ENCODE results near the gene LINC01488.

The LINC01488 gene

GRCh38 chr11:69443968-69444364, 37.5 kb upstream of the LINC01488 start:
- intact Hi-C loops (cut with DNase I), result loop anchor here (10.0 kb wide), 1 partner anchor 201 kb away; the partner anchor contains the start of gene CCND1
- no peak for DNase-seq

GRCh38 chr11:69444381-69445130, 36.9 kb upstream of the LINC01488 start:
- intact Hi-C loops (cut with DNase I), result loop anchor here (10.0 kb wide), 1 partner anchor 200 kb away; the partner anchor contains the start of gene CCND1
- peak in 13 of 42 donors; percentile 20 to 63 (median 35) for DNase-seq

DNA sequence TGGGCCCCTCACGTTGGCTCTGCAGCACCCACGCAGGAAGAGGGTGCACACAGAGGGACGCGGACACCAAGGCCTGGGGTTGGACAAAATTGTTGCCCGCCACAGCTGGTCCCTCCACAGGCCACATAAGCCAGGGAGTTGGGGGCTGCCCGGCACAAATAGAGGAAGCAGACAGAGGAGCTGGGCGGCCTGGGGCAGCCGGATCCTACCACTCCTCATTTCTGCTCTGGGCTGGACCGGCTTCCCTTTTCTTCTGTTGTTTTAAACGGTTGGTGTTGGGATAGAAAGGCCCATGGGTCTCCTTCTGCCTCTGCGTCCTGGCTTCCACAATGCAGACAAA, 36.4 kb upstream of the LINC01488 start:
- intact Hi-C loops (cut with DNase I), result loop anchor here (10.0 kb wide), 1 partner anchor 200 kb away; the partner anchor contains the start of gene CCND1

GRCh38 chr11:69446108-69446507, 35.4 kb upstream of the LINC01488 start:
- DNase-seq, result peak in 3 of 42 donors; percentile 13 to 57 (median 23)
- intact Hi-C loops (cut with DNase I), result loop anchor here (10.0 kb wide), 1 partner anchor 199 kb away; the partner anchor contains the start of gene CCND1

More for the DNA sequence above, 36.4 kb upstream of the LINC01488 start:
- peak in 4 of 42 donors; percentile 18 to 31 (median 26) for DNase-seq

DNA sequence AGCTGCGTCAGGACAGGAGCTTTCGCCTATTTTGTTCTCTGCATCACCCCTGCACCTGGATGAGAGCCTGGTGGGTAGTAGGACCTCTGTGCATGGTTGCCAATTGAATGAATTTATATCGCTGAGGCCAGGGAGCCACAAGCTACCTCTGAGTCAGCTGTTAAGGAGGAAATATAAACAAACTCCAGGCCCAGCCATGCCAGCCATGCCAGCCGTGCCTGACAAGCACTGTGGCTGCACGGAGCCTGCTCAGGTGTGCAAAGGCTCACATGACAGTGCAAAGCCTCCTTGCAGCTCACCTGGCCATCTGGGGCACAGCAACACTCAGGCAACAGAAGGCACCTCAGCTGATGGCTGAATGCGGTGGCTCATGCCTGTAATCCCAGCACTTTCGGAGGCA, 33.7 kb upstream of the LINC01488 start:
- intact Hi-C loops (cut with DNase I), result loop anchor here (10.0 kb wide), 1 partner anchor 197 kb away; the partner anchor contains the start of gene CCND1
- no peak for DNase-seq

- DNase-seq, result peak in 1 of 42 donors; percentile 1
- intact Hi-C loops (cut with DNase I), result loop anchor here (10.0 kb wide), 1 partner anchor 196 kb away; the partner anchor contains the start of gene CCND1
These were observed 32.8 kb upstream of the LINC01488 start for GRCh38 chr11:69448471-69449284.

GRCh38 chr11:69449320-69450063, 32.0 kb upstream of the LINC01488 start:
- intact Hi-C loops (cut with DNase I), result loop anchor here (10.0 kb wide), 1 partner anchor 195 kb away; the partner anchor contains the start of gene CCND1
- DNase-seq, result peak in 19 of 42 donors; percentile 12 to 55 (median 34)

GRCh38 chr11:69450064-69450856, 31.2 kb upstream of the LINC01488 start:
- DNase-seq, result peak in 1 of 42 donors; percentile 1
- intact Hi-C loops (cut with DNase I), result no loop called here

DNA sequence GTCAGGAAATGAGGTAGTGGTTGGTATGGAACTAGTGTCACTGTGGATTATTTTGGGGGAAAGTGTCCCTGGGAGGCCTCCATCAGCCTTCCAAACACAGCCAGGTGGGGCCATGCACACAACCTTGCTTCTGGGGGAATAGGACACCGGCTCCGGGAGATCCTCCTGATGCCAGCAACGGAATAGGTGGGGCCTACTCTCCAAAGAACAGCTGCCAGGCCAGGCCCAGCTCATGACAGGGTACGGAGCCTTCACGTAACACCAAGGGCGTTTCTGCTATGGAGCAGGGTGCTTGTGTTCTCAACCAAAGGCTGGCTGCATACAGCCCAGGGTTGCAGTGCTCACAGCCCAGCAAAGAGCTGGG, 30.6 kb upstream of the LINC01488 start:
- intact Hi-C loops (cut with DNase I), result no loop called here
- peak in 1 of 42 donors; percentile 0 for DNase-seq

GRCh38 chr11:69451289-69451688, 30.2 kb upstream of the LINC01488 start:
- DNase-seq, result no peak
- intact Hi-C loops (cut with DNase I), result no loop called here

GRCh38 chr11:69452206-69452987, 29.1 kb upstream of the LINC01488 start:
- no peak for DNase-seq
- intact Hi-C loops (cut with DNase I), result no loop called here

- DNase-seq, result no peak
- intact Hi-C loops (cut with DNase I), result no loop called here
These were observed 28.3 kb upstream of the LINC01488 start for GRCh38 chr11:69453151-69453550.

- intact Hi-C loops (cut with DNase I), result no loop called here
- no peak for DNase-seq
These were observed 27.4 kb upstream of the LINC01488 start for GRCh38 chr11:69454018-69454417.

- intact Hi-C loops (cut with DNase I), result no loop called here
- DNase-seq, result no peak
These were observed 25.5 kb upstream of the LINC01488 start for GRCh38 chr11:69455969-69456368.

- no peak for DNase-seq
- intact Hi-C loops (cut with DNase I), result no loop called here
These were observed 24.8 kb upstream of the LINC01488 start for GRCh38 chr11:69456712-69457111.

DNA sequence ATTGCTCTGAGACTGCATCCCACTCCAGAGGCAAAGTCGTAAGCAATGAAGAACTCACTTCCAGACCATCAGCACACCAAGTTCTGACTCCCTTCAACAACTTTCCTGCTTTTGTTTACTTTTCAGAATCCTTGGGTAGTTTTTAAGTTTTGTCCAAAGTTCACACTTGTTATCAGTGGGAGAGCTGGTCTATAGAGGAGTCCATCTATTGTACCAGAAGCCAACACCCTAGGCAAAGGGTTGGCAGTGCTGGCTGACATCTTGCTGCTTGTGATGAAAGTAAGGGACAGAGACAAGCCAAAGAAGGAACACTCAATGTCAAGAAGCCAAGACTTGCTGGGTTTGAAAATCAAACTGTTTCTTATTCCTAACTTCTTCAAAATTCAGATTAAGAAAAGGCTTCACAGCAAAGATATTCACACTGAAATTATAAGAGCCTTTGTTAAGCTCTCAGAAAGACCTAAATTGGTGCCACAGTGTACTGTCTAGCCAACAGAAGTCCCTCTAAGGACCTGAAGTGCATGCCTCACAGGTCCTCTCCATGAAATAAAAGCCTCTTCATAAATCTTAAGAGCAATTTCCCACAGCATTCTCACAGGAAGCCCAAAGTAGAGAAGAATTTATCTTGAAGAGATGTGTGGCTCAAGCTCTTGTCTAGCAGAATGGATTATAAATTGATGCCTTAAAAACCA, 21.5 kb upstream of the LINC01488 start:
- DNase-seq, result no peak
- intact Hi-C loops (cut with DNase I), result no loop called here

Data from head of caudate nucleus (tissue), 42 donors.